Naive thymus-derived CD8-positive, alpha-beta T cell (primary cell): ENCODE results near the gene CA5B. TPM values are rescaled to one million over a fixed set of nuclear protein-coding genes. Genes with fewer than 3 reads are reported as not detected.
A peak's percentile ranks its signal among the peaks of the same experiment; 100 is the strongest.
"Not testable (repeated sequence)": the region's sequence is repeated elsewhere in the genome, so short reads cannot be mapped to it uniquely, and the experiment has no call there.

Source experiments
- ATAC-seq, 2 donors: fragments of 150-1000 bp; cut with Tn5 transposase in 1 of 2; sonication (Bioruptor Pico), chemical (Tn5 transposase) in 1 of 2; 1 replicate in 1 of 2; 2 replicates in 1 of 2; pipeline ENCODE4 v1.10.0; 2021; ENCODE audit warnings: mild to moderate bottlenecking in 2 of 2, moderate library complexity in 2 of 2
- POLR2A ChIA-PET: fragments of 350-600 bp; sonication (Branson Sonifier 250); formaldehyde crosslinking; loops from one replicate; lab custom pipeline; 2021; ENCODE audit warnings: antibody characterized with exemption; lab: Charles Lee
- DNase-seq, 10 donors: peaks; one replicate each; pipeline versions ENCODE4 v3.0.0 to v3.0.0-alpha.2; 2020 to 2022
- H3K27ac Mint-ChIP-seq, 10 donors: one replicate each; pipeline ENCODE4 v1.8.0; 2020 to 2022; ENCODE audit warnings: mild to moderate bottlenecking in 10 of 10, mixed read lengths in 10 of 10, moderate library complexity in 4 of 10, inconsistent platforms in 1 of 10
- H3K27me3 Mint-ChIP-seq, 5 donors: one replicate each; pipeline ENCODE4 v1.8.0; 2021 to 2022; ENCODE audit warnings: mixed read lengths in 5 of 5
- H3K36me3 Mint-ChIP-seq, 3 donors: one replicate each; pipeline ENCODE4 v1.8.0; 2020 to 2022; ENCODE audit warnings: mixed read lengths in 3 of 3, mild to moderate bottlenecking in 2 of 3, inconsistent platforms in 1 of 3
- H3K4me1 Mint-ChIP-seq, 4 donors: one replicate each; pipeline ENCODE4 v1.8.0; 2021 to 2022; ENCODE audit warnings: mixed read lengths in 4 of 4
- H3K4me3 Mint-ChIP-seq, 10 donors: one replicate each; pipeline ENCODE4 v1.8.0; 2020 to 2022; ENCODE audit warnings: mild to moderate bottlenecking in 10 of 10, mixed read lengths in 10 of 10, moderate library complexity in 6 of 10, inconsistent platforms in 1 of 10
- H3K9me3 Mint-ChIP-seq, 9 donors: one replicate each; pipeline ENCODE4 v1.8.0; 2020 to 2022; ENCODE audit warnings: mixed read lengths in 9 of 9, mild to moderate bottlenecking in 3 of 9, inconsistent platforms in 1 of 9, moderate library complexity in 1 of 9
- polyA plus RNA-seq, 3 donors: library from polyadenylated mRNA; unstranded; fragments of 300-500 nt; fragmentation: Illumina TruSeq; gene quantifications; one replicate each; pipeline ENCODE4 v1.2.3, GENCODE V29; 2021
- total RNA-seq, 8 experiments: library from RNA in 2 of 8; stranded (reverse) in 2 of 8; gene quantifications; one replicate each; pipeline ENCODE4 v1.2.3 and lab custom pipeline; 2021 to 2026

Gene CA5B
- total and polyA plus RNA-seq, 5 experiments from 2014 or later = 37.3 to 69.4 (median 44.2) TPM

DNA sequence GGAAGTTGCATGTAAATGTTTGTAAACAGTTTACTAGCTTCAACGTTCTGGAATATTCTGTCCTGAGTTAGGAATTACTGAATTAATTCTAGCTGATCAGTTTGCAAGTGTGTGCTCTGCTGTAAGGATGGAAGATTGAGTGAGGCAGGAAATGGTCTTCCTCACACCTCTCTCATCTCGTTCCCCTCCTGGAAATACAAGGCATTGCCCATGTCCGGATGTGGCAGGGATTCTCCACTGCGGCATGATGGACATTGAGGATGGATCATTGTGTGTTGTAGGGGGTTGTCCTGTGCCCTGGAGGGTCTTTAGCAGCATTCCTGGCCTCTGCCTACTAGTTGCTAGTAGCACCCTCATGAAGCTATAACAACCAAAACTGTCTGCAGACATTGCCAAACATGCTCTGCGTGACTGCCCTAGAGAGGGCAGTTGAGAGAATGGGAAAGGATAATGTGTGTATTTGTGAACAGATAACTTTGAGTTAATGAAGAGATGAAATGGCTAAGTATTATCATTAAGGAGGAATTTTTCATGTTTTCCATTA is 12.6 kb downstream of the CA5B start:
- peak overlapping the region; percentile 95 to 100 (median 98) for H3K27ac Mint-ChIP-seq
- peaks cover 0 to 6% (median 0%) of the 10 kb centered on the region in 9 donors for H3K9me3 Mint-ChIP-seq
- POLR2A ChIA-PET = interaction anchor here (0.8 to 10.9 kb wide), 4 partner anchors 12 to 104 kb away, joined by 3 to 141 read pairs (median 12); partner anchors contain the start of genes AP1S2, CA5B and ZRSR2
- H3K4me1 Mint-ChIP-seq = peaks cover 16 to 90% (median 71%) of the 10 kb centered on the region in 4 donors
- DNase-seq (peak in 2 of 10 donors; percentile 38 to 40), ATAC-seq (peak; percentile 29 to 43)
- H3K36me3 Mint-ChIP-seq = peaks cover 0 to 20% (median 13%) of the 10 kb centered on the region in 3 donors
- no peaks in the 10 kb centered on the region for H3K27me3 Mint-ChIP-seq
- H3K4me3 Mint-ChIP-seq = peak overlapping the region; percentile 65 to 83 (median 76)

DNA sequence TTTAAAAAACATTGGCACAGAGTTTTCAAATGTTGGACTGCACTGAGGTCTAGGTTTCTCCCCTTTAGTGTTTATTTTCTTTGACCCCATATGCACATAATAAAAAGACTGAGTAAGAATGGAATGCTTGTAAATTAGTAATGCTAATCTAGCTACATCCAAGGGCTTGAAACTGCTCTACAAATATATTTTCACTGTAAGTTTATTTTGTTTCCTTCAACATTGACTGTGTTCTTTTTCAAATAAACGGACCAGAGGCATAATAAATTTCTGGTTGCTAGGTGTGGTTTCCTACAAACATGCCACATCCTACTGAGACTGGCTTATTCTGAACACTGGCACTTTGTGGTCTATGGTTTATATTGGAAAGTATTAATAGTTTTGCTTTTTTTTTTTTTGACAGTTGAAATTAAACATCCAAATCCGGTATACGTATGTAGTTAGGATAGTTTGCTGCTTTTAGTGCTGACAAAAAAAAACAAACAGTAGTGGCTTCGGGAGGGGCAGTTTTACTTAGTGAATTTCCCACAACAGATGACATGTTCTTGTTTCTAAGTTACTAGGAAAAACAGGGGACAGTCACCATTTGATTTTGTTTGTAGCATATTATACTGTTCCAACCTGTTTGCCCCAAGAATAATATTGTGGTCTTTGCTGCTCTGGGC is 13.2 kb downstream of the CA5B start:
- Mint-ChIP-seq H3K9me3 (peaks cover 0 to 6% (median 0%) of the 10 kb centered on the region in 9 donors), H3K27ac (peak overlapping the region; percentile 95 to 100 (median 98)), H3K27me3 (no peaks in the 10 kb centered on the region), H3K4me1 (peaks cover 20 to 92% (median 75%) of the 10 kb centered on the region in 4 donors), H3K4me3 (peak overlapping the region; percentile 65 to 83 (median 76)), H3K36me3 (peaks cover 0 to 18% (median 15%) of the 10 kb centered on the region in 3 donors)
- DNase-seq = peak in 8 of 10 donors; percentile 3 to 82 (median 62)
- POLR2A ChIA-PET = interaction anchor here (0.8 to 10.9 kb wide), 4 partner anchors 12 to 104 kb away, joined by 3 to 141 read pairs (median 12); partner anchors contain the start of genes AP1S2, CA5B and ZRSR2
- peak; percentile 64 to 81 for ATAC-seq

DNA sequence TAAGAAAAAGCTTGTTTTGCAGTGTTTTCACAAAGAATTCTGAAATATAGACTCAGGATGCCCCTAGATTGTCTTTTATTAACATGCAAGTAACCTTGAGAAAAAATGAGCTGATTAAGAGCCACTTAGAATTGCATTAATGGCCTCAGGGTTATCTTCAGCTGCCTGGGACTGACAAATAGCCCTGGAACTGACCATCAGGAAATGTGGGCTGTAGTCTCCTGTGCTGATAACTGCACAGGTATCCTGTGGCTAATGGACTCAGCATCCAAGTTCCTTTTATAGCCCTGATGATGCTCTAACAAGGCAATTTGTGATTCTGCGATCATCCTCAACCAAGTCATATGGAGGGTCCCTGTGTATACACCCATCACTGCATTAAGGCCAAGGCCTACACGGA is 17.0 kb downstream of the CA5B start:
- Mint-ChIP-seq H3K27ac (peak overlapping the region in 8 of 10 donors; percentile 35 to 98 (median 74)), H3K4me1 (peaks cover 23 to 74% (median 63%) of the 10 kb centered on the region in 4 donors), H3K9me3 (no peaks in the 10 kb centered on the region), H3K4me3 (peak overlapping the region in 1 of 10 donors; percentile 7), H3K36me3 (peaks cover 0 to 11% (median 10%) of the 10 kb centered on the region in 3 donors), H3K27me3 (no peaks in the 10 kb centered on the region)
- POLR2A ChIA-PET = interaction anchor here (10.9 kb wide), 1 partner anchor 16 kb away, joined by 141 read pairs; the partner anchor contains the start of gene CA5B
- ATAC-seq (no peak), DNase-seq (no peak)

DNA sequence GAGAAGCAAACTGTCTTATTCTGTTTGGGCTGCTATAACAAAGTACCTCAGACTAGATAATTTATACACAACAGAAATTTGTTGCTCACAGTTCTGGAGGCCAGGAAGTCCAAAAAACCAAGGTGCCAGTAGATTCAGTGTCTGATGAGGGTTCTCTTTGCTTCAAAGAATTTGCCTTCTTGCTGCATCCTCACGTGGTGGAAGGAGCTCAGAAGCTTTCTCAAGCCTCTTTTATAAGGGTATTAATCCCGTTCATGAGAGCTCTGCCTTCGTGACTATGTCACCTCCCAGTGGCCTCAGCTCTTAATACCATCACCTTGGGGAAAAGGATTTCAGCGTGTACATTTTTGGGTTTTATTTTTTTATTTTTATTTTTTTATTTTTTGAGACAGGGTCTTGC is 20.1 kb downstream of the CA5B start:
- Mint-ChIP-seq H3K9me3 (no peaks in the 10 kb centered on the region), H3K27me3 (no peaks in the 10 kb centered on the region), H3K4me1 (peaks cover 19 to 61% (median 53%) of the 10 kb centered on the region in 4 donors), H3K27ac (peak overlapping the region; percentile 73 to 96 (median 92)), H3K36me3 (peaks cover 0 to 10% (median 6%) of the 10 kb centered on the region in 3 donors), H3K4me3 (peak overlapping the region in 9 of 10 donors; percentile 16 to 77 (median 41))
- peak; percentile 84 to 96 for ATAC-seq
- peak in 8 of 10 donors; percentile 15 to 67 (median 40) for DNase-seq
- POLR2A ChIA-PET = interaction anchor here (0.5 to 2.4 kb wide), 5 partner anchors 18 to 41 kb away, joined by 3 to 17 read pairs (median 7); partner anchors contain the start of genes CA5B and ZRSR2

DNA sequence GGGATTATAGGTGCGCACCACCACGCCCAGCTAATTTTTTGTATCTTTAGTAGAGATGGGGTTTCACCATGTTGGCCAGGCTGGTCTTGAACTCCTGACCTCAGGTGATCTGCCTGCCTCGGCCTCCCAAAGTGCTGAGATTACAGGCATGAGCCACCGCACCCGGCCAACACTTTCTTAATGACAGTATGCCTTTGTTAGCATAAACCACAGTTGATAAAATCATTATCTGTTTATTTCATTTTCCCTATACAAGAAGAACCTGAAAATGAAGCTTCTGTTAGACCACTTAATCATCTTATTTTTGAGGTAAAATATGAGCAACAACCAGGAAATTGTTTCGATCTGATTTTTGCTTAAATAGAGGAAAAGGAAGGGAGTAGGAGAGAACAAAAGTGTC is 21.8 kb downstream of the CA5B start:
- H3K4me3 Mint-ChIP-seq, H3K9me3 Mint-ChIP-seq, H3K36me3 Mint-ChIP-seq, ATAC-seq, H3K27me3 Mint-ChIP-seq, DNase-seq: not testable (repeated sequence)
- POLR2A ChIA-PET = interaction anchor here (2.4 kb wide), 1 partner anchor 22 kb away, joined by 17 read pairs; the partner anchor contains the start of gene CA5B
- peaks cover 14 to 45% (median 44%) of the 10 kb centered on the region in 4 donors for H3K4me1 Mint-ChIP-seq
- peak overlapping the region in 8 of 10 donors; percentile 24 to 92 (median 66) for H3K27ac Mint-ChIP-seq

DNA sequence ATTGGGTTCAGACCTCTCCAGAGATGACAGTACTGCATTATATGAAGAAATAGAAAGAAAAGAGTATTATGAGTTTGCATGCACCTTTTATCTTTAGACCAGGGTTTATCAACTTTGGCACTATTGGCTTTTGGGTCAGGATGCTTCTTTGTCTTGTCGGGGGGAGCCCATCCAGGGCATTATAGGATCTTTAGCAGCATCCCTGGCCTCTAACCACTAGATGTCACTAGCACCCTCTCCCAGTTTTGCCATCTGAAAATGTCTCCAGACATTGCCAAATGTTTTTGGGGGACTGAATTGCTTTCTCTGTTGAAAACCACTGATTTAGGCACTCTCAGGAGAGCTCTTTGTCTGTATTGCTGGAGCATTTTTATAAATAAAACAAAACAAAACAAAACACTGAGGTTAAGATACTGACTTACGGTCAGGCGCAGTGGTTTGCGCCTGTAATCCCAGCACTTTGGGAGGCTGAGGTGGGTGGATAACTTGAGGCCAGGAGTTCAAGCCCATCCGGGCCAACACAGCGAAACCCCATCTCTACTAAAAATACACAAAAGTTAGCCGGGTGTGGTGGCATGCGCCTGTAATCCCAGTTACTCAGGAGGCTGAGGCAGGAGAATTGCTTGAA is 23.6 kb downstream of the CA5B start:
- POLR2A ChIA-PET = no interaction called here
- H3K9me3 Mint-ChIP-seq = no peaks in the 10 kb centered on the region
- DNase-seq = peak in 8 of 10 donors; percentile 4 to 62 (median 40)
- peaks cover 9 to 36% (median 33%) of the 10 kb centered on the region in 4 donors for H3K4me1 Mint-ChIP-seq
- H3K27me3 Mint-ChIP-seq = no peaks in the 10 kb centered on the region
- peak in 1 of 2 donors; percentile 40 for ATAC-seq
- H3K27ac Mint-ChIP-seq = peak overlapping the region; percentile 12 to 86 (median 58)
- peaks cover 0 to 12% (median 3%) of the 10 kb centered on the region in 3 donors for H3K36me3 Mint-ChIP-seq
- H3K4me3 Mint-ChIP-seq = no peak overlapping the region

DNA sequence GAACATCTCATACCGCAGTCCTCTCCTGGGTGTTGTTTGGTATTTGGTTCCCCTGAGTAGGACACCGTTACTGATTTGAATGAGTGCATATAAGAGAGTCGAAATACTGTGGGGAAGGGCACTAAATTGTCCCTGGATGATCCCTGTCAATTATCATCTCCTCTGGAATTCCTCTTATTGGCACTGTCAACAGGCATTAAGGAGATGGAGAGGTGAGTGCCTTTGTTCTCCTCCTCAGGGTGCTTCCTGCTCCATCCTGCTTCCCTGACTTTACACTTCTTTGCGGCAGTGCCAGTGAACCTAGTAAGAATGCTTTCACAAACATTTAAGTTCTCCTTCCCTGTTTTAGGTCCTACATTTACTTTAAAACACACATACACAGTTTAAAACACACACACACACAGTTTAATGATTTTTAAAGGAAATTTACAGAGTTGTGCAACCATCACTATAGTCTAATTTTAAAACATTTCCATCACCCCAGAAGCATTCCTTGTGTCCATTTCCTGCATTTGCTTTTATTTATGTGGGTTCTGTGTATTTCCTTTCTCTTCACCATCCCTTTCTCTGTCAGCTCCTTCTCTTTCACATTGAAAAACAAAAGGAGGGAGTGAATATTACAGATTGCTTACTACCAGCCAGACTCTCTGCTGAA is 31.4 kb downstream of the CA5B start:
- ATAC-seq (no peak), DNase-seq (no peak)
- no peaks in the 10 kb centered on the region for H3K27me3 Mint-ChIP-seq
- no peak overlapping the region for H3K4me3 Mint-ChIP-seq
- peaks cover 6 to 49% (median 10%) of the 10 kb centered on the region in 3 donors for H3K36me3 Mint-ChIP-seq
- peaks cover 7 to 19% (median 13%) of the 10 kb centered on the region in 4 donors for H3K4me1 Mint-ChIP-seq
- peak overlapping the region in 5 of 10 donors; percentile 8 to 77 (median 29) for H3K27ac Mint-ChIP-seq
- no peaks in the 10 kb centered on the region for H3K9me3 Mint-ChIP-seq
- POLR2A ChIA-PET = no interaction called here

DNA sequence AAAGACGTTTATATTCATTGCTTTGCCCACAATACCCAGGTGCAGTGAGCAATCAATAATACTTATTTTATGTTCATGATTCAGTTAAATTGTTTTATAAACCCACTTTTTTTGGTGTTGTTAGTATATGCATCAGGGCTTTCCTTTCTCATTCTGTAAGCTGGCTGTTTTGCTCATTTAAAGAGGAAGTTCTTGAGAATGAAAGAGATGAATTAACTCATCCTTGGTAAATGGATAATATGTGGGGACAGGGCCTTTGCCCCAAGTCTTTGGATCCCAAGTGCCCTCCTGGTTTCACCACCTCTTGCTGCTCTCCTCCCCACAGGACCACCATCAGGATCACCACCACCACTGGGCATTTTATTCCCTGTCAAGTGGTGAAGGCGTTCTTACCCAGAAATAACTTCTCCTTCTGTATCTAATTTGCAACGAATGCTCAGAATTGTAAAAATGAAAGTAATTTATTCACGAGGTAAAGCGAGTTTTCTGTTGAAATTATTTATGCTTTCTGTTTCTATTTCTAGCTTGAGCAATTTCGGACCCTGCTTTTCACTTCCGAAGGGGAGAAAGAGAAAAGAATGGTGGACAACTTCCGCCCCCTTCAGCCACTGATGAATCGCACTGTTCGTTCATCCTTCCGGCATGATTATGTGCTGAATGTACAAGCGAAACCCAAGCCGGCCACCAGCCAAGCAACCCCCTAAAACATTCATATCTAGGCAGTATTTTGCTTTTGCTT is 44.1 kb downstream of the CA5B start:
- no peaks in the 10 kb centered on the region for H3K9me3 Mint-ChIP-seq
- DNase-seq (no peak), ATAC-seq (peak in 1 of 2 donors; percentile 33)
- peaks cover 0 to 10% (median 4%) of the 10 kb centered on the region in 4 donors for H3K4me1 Mint-ChIP-seq
- POLR2A ChIA-PET = interaction anchor here (0.9 kb wide), 1 partner anchor 44 kb away, joined by 3 read pairs; the partner anchor contains the start of gene CA5B
- peak overlapping the region; percentile 55 to 83 (median 71) for H3K4me3 Mint-ChIP-seq
- H3K36me3 Mint-ChIP-seq = peaks cover 8 to 41% (median 14%) of the 10 kb centered on the region in 3 donors
- no peaks in the 10 kb centered on the region for H3K27me3 Mint-ChIP-seq
- H3K27ac Mint-ChIP-seq = peak overlapping the region; percentile 79 to 97 (median 91)

DNA sequence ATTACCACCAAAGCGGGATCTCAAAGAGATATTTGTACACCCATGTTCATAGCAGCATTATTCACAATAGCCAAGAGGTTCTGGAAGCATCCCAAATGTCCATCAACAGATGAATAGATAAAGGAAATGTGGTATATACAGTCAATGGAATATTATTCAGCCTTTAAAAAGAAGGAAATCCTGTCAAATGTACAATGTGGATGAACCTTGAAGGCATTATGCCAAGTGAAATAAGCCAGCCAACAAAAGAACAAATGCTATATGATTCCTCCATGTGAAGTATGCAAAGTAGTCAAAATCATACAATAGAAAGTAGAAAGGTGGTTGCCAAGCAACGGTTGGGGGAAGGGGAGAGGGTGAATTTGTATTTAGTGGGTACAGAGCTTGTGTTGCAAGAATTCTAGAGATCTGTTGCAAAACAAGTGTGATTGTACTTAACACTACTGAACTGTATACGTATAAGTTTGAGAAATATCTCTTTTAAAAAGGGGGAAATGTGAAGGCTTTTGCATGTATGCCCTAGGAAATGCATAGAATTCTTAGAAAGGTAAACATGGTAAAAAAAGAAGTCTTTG is 47.2 kb downstream of the CA5B start:
- peak overlapping the region in 4 of 10 donors; percentile 20 to 77 (median 65) for H3K27ac Mint-ChIP-seq
- H3K36me3 Mint-ChIP-seq = peaks cover 8 to 28% (median 14%) of the 10 kb centered on the region in 3 donors
- no peaks in the 10 kb centered on the region for H3K9me3 Mint-ChIP-seq
- no peak overlapping the region for H3K4me3 Mint-ChIP-seq
- no peak for ATAC-seq
- DNase-seq = no peak
- POLR2A ChIA-PET = no interaction called here
- no peaks in the 10 kb centered on the region for H3K27me3 Mint-ChIP-seq
- H3K4me1 Mint-ChIP-seq = peaks cover 0 to 13% (median 7%) of the 10 kb centered on the region in 4 donors

DNA sequence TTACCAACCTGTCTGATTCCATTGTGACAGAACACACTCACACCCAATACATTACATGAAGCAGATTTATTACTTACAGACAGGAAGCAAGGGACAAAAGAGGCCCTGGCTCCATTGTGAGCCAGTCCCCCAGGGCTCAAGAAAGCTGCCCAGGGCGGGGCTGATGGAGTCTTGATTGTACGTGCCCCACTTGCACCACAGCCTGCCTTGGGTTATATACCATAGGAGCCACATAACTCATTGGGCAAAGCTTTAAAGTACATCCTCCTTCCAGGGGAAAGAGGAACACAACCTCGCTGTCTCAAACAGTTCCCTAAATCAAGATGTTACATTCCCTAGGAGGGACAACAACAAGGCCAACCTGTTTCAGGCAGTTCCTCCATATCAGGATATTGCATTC is 48.8 kb downstream of the CA5B start:
- DNase-seq (no peak), ATAC-seq (no peak)
- Mint-ChIP-seq H3K4me1 (peaks cover 0 to 9% (median 6%) of the 10 kb centered on the region in 4 donors), H3K4me3 (no peak overlapping the region), H3K36me3 (peaks cover 8 to 19% (median 14%) of the 10 kb centered on the region in 3 donors), H3K27me3 (no peaks in the 10 kb centered on the region), H3K9me3 (no peaks in the 10 kb centered on the region), H3K27ac (peak overlapping the region in 6 of 10 donors; percentile 16 to 61 (median 34))
- POLR2A ChIA-PET = no interaction called here
